ENCODE results near the gene PLAC8L1.
"Not testable (repeated sequence)": the region's sequence is repeated elsewhere in the genome, so short reads cannot be mapped to it uniquely, and the experiment has no call there.

Gene PLAC8L1, protein sequence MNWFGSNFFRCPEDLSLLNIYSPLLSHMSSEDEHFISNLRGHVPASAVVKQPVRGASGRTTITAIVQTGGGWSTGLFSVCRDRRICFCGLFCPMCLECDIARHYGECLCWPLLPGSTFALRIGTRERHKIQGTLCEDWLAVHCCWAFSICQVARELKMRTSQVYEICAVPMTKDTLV

DNA sequence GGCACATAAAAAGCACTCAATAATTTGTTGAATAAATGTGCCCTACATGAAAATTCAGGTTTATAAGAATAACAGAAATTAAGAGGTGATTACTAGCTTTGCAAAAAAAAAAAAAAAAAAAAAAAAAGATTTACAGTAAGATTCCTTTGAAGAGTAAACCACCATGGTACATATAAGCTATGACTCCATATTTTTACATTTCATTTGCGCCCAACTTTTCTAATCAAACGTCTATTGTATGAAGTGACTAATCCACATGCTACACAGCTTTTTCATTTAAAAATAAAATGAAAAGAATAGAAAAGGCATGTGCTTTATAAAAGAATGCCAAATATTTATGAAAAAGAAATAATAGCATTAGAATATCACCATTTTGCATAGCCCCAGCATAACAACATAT is at the start of gene PLAC8L1:
Gene PLAC8L1 (minus strand): TSS at position 101 of the 400 bp plus-strand sequence. CDS start 1,266 bp downstream, outside the sequence.
- no peak for DNase-seq (ENCODE audit: low read depth in 2 of 2, low spot score in 1 of 2)

DNA sequence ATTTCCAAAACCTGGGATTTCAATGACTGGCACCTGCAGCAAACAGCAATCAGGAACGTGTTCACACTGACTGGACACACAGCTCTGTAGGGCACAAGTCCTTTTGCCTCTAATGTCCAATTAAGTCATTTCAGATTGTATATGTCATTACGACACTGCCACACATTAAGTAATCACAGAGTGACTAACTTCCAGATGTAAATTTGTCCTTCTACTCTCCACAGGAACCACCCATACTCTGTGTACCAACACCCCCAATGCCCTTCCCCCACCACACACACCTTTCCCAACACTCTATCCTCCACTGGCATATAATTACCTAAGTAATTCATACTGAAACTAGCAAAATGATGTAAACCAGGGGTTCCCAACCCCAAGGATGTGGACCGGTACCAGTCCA is 46.6 kb upstream of the PLAC8L1 start:
- no peak for DNase-seq (ENCODE audit: low read depth in 2 of 2, low spot score in 1 of 2)

DNA sequence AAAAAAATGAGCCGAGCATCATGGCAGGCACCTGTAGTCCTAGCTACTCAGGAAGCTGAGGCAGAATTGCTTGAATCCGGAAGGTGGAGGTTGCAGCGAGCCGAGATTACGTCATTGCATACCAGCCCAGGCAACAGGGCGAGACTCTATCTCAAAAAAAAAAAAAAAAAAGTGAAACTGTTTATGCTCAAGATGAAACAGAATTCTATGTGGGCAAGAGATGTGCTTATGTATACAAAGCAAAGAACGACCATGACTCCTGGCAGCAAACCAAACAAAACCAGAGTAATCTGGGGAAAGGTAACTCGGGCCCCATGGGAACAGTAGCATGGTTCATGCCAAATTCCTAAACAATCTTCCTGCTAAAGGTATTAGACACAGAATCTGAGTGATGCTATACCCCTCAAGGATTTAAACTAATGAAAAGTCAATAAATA is 32.6 kb upstream of the PLAC8L1 start:
- DNase-seq (ENCODE audit: low read depth in 2 of 2, low spot score in 1 of 2) = no peak

DNA sequence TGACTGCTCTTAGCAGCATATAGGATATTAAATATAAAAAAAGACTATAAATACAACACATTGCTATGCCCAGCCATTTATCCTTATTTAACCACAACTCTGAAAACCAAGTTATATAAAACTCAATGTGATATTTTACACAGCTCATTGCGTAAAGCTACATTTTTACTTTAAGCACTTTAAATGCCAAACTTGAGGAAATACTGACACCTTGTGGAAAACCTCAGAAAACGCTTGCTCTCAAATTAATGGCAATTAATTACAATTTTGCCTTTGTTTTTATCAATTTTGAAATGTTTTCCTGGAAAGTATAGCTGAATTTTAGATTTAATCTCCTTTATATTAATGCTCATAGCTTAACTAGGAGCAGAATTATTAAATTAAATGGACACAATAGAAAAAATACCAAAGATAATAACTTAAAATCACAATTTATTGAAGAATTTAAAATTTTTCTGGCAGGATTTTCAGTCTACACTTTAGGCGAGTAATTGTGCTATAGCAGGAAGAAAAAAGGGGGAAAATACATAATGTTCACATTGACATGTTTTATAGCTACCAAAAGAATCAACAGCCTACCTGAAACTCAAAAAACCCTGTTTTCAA is 25.2 kb upstream of the PLAC8L1 start:
- DNase-seq (ENCODE audit: low read depth in 2 of 2, low spot score in 1 of 2) = no peak

DNA sequence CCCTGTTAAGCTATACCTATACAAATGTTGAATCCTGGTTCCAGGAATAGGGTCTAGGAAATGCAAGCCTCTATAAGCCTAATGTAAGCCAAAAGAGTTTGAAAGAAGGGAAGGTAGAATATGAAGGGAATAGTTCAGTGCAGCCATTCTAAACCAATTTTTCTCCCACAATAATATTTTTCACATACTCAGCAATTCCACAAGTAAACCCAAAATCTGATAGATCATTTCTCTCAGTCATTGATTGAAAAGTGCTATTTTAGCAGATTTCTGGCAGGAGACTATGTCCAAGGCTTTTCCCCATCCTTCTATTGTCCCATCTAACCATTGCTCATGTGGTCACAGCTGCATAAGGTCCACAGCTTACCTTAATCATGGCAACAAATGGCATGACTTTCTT is 20.7 kb upstream of the PLAC8L1 start:
- no peak for DNase-seq (ENCODE audit: low read depth in 2 of 2, low spot score in 1 of 2)

DNA sequence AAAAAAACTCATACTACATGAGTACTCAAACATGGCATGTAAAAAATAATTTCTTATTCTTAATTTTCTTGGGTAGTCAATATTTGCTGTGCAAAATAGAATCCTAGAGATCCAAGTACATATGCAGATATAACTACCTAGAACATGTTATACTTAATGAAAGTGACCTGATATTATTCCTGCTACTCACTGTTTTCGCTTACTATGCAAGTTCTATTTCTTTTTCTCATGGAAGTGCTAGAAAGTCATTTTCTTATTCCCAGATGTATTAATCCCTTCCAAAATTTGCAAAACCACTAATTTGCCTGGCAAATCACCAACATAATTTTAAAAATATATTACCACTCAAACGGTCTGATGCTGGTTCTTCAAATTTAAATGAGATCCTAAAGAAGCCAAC is 19.2 kb upstream of the PLAC8L1 start:
- no peak for DNase-seq (ENCODE audit: low read depth in 2 of 2, low spot score in 1 of 2)

DNA sequence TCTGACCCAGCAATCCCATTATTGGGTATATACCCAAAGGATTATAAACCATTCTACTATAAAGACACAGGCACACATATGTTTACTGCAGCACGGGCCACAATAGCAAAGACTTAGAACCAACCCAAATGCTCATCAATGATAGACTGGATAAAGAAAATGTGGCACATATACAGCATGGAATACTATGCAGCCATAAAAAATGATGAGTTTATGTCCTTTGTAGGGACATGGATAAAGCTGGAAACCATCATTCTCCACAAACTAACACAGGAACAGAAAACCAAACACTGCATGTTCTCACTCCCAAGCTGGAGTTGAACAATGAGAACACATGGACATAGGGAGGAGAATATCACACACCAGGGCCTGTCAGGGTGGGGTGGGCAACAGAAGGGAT is 16.1 kb upstream of the PLAC8L1 start:
- DNase-seq (ENCODE audit: low read depth in 2 of 2, low spot score in 1 of 2) = not testable (repeated sequence)

DNA sequence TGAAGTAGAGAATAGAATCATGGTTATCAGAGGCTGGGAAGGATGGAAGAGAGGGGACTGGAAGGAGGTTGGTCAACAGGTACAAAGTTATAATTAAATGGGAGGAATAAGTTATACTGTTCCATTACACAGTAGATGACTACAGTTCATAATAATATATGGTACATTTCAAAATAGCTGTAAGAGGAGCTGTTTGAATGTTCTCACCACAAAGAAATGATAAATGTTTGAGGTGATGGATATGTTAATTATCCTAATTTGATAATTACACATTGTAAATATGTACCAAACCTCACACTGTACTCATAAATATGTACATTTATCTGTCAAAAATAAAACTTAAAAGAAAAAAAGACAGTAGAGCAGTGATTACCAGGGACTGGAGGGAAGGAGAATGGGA is 12.9 kb upstream of the PLAC8L1 start:
- DNase-seq (ENCODE audit: low read depth in 2 of 2, low spot score in 1 of 2) = no peak

DNA sequence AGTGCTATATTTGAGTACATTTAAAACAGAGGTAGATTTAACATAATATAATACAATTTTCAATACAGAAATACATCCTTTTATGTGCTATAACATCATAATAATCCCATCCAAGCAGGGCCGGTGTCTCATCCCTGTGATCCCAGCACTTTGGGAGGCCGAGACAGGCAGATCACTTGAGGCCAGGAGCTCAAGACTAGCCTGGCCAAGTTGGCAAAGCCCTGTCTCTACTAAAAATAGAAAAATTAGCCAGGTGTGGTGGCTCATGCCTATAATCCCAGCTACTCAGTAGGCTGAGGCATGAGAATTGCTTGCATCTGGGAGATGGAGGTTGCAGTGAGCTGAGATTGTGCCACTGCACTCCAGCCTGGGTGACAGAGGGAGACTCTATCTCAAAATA is 11.8 kb upstream of the PLAC8L1 start:
- not testable (repeated sequence) for DNase-seq (ENCODE audit: low read depth in 2 of 2, low spot score in 1 of 2)

DNA sequence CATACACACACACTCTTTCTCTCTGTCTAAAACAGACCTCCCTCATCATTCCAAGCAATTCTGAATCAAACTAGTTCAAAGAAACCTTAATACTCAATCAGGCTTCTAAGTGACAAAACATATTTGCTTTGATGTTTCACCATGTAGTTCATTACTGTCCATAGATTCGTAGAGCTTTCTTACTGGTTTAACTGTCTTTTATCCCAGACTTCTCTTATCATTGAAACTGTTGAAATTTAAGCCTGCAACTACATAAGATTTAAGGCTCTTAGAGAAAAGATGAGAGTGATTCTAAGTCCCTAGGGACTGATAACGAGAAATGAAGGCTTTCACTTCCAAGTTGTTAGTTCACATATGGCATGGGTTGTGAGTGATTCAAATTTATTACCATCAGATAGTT is 11.0 kb upstream of the PLAC8L1 start:
- no peak for DNase-seq (ENCODE audit: low read depth in 2 of 2, low spot score in 1 of 2)

DNA sequence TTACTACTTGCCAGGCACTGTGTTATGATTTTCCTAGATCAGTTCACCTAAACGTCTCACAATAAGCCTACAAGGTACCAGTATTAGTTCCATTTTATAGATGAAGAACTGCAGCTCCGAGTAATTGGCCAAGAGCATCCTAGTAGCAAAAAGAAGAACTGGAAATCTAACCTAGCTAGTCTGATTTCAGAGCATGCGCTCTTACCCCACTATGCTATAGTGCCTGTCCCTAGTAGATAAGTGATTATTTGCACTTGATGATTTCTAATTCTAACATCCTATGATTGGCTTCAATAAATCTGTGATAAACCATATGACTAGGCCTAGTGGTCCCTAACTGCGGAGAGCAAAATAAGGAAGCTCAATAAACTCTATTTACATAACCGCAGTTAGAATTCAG is 7.1 kb upstream of the PLAC8L1 start:
- DNase-seq (ENCODE audit: low read depth in 2 of 2, low spot score in 1 of 2) = no peak

DNA sequence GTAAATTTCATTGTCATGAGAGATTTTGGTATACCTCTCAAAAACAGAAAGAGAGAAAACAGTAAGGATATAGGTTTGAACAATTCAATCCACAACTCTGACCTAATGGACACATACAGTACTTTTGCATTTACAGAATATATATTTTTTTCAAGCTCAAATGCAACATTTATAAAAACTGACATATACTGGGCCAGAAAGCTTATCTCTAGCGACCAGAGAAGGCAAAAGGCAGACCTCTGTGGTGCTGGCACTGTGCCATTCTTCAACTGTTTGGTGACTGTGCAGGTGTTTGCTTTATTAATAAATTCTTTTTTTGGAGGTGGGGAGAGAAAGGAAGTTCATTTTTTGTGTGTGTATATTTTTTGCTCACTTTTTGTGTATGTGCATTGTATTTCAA is 6.0 kb upstream of the PLAC8L1 start:
- DNase-seq (ENCODE audit: low read depth in 2 of 2, low spot score in 1 of 2) = no peak

DNA sequence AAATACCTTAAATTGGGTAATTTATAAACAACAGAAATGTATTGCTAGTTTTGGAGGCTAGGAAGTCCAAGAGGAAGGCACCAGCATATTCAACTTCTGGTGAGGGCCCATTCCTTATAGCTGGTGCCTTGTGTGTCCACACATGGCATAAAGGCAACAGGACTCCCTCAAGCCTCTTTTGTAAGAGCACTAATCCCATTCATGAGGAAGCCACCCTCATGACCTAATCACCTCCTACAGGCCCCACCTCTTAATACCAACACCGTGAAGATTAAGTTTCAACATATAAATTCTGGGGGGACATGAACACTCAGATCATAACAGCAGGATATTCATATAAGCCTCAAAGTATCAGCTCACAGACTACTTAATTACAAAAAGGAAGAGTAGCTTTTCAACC is 4.0 kb upstream of the PLAC8L1 start:
- DNase-seq (ENCODE audit: low read depth in 2 of 2, low spot score in 1 of 2) = no peak

DNA sequence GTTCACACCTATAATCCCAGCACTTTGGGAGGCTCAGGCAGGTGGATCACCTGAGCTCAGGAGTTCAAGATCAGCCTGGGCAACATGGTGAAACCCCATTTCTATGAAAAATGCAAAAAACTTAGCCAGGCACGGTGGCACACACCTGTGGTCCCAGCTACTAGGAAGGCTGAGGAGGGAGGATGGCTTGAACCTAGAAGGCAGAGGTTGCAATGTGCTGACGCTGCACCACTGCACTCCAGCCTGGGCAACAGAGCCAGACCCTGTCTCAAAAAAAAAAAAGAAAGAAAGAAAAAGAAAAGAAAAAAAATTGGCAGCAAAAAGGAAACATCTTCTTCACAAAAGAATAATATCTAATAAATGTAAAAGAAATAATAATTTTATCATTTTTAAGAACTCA is 3.5 kb upstream of the PLAC8L1 start:
- DNase-seq (ENCODE audit: low read depth in 2 of 2, low spot score in 1 of 2) = not testable (repeated sequence)

DNA sequence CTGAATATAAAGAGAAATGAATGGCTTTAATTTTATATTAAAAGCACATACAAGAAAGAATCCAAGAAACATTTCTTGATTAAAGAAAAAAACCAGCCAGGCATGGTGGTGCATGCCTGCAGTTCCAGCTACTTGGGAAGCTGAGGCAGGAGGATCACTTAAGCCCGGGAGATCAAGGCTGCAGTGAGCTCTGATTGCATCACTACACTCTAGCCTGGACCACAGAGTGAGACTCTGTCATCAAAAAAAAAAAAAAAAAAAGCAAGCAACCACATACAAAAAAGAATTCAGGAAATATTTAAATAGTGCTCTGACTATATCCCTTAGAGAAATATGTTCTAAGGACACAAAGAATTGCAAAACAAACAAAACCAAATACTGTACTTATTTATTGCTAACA is 2.5 kb upstream of the PLAC8L1 start:
- DNase-seq (ENCODE audit: low read depth in 2 of 2, low spot score in 1 of 2) = no peak

DNA sequence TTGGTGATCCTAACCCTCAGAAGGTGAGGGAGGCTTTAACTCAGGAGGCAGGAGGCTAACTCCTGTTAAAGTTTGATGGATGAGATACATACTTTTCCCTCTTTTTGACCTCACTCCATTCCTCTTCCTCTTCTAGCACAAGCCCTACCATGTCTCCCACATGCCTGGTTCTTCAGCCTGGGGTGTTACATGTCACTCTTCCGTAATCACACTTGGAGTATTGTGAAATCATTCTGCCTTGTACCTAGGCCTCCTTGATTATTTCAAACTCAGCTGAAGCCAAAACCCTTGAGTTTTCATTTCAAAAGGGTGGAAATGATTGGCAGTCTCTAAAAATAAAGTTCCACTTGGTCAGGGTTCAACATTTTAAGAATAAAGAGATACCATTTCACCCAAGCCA is 1.8 kb downstream of the PLAC8L1 start:
- DNase-seq (ENCODE audit: low read depth in 2 of 2, low spot score in 1 of 2) = no peak

DNA sequence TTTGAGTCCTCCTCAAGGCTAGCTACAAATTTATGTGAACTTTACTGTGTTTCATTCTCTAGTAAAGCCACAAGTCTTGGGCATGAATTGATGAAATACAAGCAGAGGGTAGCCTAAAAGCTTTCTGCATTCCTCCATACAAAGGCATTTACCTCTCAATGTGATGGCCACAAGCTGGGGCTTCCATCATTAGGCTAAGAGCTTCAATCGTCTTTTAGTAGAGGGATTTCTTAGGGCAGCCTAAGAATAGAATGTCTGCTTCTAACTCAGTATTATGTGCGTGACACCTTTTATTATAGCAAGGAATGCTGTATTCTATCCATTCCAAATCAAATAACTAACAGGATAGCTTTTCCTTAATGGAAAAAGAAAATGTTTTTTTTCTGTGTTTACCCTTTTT is 3.7 kb downstream of the PLAC8L1 start:
- no peak for DNase-seq (ENCODE audit: low read depth in 2 of 2, low spot score in 1 of 2)

DNA sequence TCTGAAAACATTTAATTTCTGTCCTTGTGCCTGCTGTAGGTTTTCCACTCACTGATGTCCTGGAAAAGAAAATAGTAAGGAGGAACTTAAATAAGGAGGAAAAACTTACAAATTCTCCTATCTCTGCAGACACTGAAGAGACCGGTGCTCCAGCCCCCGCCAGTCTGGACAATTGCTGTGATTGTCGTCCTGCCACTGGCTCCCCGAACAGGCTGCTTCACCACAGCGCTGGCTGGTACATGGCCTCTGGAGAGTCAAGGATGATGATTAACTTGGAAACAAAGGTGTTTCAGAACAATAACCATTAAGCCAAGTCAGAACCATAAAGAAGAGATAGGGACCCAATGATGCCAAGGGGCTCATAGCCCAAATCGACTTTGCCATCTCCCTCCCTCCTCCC is 7.3 kb downstream of the PLAC8L1 start:
- DNase-seq (ENCODE audit: low read depth in 2 of 2, low spot score in 1 of 2) = no peak

DNA sequence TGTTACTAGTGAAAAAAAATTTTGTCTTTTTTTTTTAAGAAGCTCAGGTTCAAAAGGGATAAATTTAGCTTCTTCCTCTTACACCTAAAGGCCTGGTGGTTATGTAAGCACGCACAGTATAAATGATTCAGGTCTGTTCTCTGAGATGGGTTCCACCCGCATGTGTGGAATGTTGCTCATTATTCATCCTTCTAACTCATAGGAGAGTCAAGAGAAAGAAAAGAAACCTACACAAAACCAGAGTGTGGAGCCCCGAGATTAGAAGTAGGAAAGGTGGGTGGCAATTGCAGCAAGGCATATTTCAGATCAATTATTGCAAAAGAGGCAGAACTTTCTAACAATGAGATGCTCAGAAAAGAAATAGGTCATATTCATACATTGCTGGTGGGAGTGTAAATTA is 13.5 kb downstream of the PLAC8L1 start:
- no peak for DNase-seq (ENCODE audit: low read depth in 2 of 2, low spot score in 1 of 2)

DNA sequence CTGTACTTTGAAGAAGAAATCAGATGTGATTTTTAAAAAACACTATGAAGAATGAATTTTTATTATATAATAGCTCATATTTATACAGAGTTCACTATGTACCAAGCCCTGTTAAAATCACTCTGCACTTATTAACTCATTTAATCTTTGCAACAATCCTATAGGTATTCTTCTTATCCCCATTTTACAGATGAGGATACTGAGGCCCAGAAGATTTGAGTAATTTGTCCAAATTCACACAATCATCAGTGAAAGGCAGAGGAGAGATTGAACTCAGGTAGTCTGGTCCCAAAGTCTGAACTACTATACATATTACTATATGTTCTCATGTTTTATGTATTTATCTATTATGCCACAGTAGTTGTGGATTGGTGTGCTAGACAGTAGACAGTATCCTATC is 16.1 kb downstream of the PLAC8L1 start:
- no peak for DNase-seq (ENCODE audit: low read depth in 2 of 2, low spot score in 1 of 2)

DNA sequence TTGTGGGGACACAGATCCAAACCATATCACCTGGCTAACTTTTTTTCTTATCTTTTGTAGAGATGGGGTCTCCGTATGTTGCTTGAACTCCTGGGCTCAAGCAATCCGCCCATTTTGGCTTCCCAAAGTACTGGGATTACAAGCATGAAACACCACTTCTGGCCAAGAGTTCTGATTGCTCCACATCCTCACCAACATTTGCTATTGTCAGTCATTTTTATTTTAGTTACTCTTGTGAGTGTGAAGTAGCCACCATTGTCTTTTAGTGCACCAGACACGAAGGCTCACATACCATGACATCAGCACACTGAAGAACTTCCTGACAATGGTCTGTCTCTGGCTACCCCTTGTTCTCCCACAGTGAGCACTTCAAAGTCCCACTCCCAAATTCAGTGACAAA is 17.3 kb downstream of the PLAC8L1 start:
- DNase-seq (ENCODE audit: low read depth in 2 of 2, low spot score in 1 of 2) = no peak

DNA sequence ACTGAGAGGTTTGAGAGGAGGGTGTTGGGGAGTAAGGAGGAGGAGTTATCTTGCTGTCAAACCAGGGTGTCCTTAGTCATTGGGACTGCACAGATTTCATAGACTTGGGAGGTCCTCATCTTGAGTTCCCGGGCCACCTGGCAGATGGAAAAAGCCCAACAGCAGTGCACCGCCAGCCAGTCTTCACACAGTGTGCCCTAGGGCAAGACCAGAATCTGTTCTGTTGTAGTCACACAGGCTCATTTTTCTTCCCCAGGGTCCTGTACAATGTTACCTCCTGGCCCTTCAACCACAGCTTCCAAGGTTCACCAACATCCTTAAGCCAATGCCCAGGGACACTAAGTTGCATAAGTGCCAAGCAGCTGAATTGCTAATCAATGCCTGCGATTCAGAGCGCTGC is 21.0 kb downstream of the PLAC8L1 start:
- no peak for DNase-seq (ENCODE audit: low read depth in 2 of 2, low spot score in 1 of 2)

DNA sequence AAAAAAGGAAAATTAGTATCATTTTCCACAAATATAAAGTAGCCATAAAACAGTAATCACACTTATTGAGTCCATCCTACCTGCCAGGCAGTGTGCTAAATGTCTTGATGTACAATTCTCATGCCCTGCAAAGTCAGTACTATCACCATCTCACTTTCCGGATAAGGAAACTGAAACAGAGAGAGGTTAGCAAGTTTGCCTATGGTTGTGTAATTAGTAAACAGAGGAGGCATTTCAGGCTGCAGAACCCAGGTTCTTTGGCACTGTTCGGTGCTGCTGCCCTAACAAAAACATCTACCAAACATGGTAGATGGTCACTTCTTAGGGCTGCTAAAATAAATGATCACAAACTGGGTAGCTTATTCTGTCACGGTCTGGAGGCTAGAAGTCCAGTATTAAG is 22.6 kb downstream of the PLAC8L1 start:
- DNase-seq (ENCODE audit: low read depth in 2 of 2, low spot score in 1 of 2) = no peak
